ENCODE results near the gene SGSH. TPM values are rescaled to one million over a fixed set of nuclear protein-coding genes. Genes with fewer than 3 reads are reported as not detected.

Gene SGSH
- total RNA-seq, 3 donors from 2014 or later (not counting 1 experiment from before 2014, with no cell fraction given) = 73.4 to 96.5 (median 74.1) TPM

DNA sequence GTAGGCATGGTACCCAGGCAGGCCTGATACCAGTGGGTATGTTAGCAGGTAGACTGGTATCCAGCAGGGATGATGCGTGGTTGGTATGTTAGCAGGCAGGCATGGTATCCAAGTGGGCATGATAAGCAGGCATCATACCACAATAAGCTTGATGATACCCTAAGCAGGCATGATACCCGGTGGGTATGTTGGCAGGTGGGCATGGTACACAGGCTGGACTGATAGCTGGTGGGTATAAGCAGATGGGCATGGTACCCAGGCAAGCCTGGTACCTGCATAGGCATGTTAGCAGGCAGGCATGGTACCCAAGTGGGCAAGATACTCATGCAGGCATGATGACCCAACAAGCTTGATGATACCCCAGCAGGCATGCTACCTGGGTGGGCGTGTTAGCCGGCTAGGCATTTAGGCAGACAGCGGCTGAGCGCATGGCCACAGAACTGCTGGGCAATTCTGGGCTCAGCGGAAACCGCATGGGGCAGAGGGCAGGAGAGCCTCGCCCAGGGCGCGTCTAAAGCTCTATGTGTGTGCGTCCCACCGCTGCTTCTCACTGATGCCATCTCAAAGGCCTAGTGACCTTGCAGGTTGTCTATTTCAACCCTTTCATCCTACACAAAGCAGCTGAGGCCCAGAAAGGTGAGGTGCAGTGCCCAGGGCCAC lies 2.3 kb downstream of the SGSH start:
- Histone ChIP-seq H3K4me3 (ENCODE audit: low read length) (no peak overlapping the region), H3K27me3 (ENCODE audit: control insufficient read depth, insufficient read depth, low read length) (no peaks in the 10 kb centered on the region), H3K27ac (ENCODE audit: low read length) (no peak overlapping the region), H3K36me3 (ENCODE audit: control insufficient read depth, insufficient read depth, low read length) (peaks cover 33% of the 10 kb centered on the region), H3K4me1 (ENCODE audit: control insufficient read depth, insufficient read depth, low read length) (peaks cover 52% of the 10 kb centered on the region), H3K9me3 (ENCODE audit: control insufficient read depth, insufficient read depth, low read length) (no peaks in the 10 kb centered on the region)
- H3K27ac Mint-ChIP-seq = peak overlapping the region in 1 of 2 donors; percentile 95
- intact Hi-C loops (cut with micrococcal nuclease) = loop anchor here (2.0 kb wide), 1 partner anchor 47 kb away; no protein-coding TSS in a partner anchor
- TF ChIP-seq, protein P1, sequence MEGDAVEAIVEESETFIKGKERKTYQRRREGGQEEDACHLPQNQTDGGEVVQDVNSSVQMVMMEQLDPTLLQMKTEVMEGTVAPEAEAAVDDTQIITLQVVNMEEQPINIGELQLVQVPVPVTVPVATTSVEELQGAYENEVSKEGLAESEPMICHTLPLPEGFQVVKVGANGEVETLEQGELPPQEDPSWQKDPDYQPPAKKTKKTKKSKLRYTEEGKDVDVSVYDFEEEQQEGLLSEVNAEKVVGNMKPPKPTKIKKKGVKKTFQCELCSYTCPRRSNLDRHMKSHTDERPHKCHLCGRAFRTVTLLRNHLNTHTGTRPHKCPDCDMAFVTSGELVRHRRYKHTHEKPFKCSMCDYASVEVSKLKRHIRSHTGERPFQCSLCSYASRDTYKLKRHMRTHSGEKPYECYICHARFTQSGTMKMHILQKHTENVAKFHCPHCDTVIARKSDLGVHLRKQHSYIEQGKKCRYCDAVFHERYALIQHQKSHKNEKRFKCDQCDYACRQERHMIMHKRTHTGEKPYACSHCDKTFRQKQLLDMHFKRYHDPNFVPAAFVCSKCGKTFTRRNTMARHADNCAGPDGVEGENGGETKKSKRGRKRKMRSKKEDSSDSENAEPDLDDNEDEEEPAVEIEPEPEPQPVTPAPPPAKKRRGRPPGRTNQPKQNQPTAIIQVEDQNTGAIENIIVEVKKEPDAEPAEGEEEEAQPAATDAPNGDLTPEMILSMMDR (IDR thresholded peaks at IDR 0.05) = no peak
- 88% methylated on average over 13 of the region's 13 CpGs for WGBS (ENCODE audit: insufficient coverage)
- no peak for DNase-seq
- H3K9me3 Mint-ChIP-seq = no peaks in the 10 kb centered on the region
- no peaks in the 10 kb centered on the region for H3K36me3 Mint-ChIP-seq
- ATAC-seq = no peak
- no peaks in the 10 kb centered on the region for H3K27me3 Mint-ChIP-seq (ENCODE audit: low read depth in 2 of 2)
- peak overlapping the region; percentile 13 for H3K4me3 Mint-ChIP-seq
- H3K4me1 Mint-ChIP-seq = peaks cover 25 to 33% of the 10 kb centered on the region in 2 donors

DNA sequence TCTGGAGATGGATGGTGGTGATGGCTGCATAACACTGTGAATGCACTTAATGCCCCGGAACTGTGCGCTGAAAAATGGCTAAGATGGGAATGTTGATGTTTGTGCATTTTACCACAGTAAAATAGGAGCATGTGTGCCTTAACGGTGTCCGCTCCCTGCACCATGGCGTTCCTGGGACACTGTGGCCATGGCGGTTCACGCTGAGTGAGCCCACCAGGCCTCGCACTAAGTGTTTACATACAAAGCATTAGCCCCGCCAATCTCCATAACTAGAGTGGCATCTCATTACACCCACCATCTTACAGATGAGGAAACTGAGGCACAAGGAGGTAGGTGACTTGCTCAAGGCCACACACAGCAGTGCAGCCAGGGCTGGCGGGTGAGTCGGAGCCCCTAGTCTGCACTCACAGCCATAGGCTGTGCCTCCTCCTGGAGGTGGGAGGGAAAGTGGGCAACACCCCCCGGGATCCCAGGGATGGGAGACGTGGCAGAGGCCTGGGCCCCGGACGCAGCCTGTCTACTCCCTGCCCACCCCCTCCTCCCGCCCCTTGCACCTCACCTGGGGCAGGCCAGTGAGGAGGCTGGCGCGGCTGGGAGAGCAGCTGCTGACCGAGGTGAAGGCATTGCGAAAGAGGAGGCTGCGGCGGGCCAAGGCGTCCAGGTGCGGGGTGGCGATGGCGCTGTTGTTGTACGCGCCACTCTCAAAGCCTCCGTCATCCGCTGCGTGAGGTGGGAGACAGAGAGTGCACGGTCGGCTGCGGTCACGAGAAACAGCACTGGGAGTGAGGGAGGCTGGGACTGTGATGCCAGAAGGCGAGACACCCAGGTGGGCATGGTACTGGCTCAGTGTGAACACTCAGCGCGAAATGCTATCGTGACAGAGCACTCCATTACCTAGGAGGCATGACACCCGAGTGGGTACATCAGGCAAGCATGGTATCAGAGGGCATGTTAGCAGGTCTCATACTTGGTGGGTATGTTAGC lies 3.4 kb downstream of the SGSH start:
- no peak for ATAC-seq
- Mint-ChIP-seq H3K36me3 (no peaks in the 10 kb centered on the region), H3K4me1 (peaks cover 25 to 33% of the 10 kb centered on the region in 2 donors), H3K27ac (peak overlapping the region in 1 of 2 donors; percentile 95), H3K27me3 (ENCODE audit: low read depth in 2 of 2) (no peaks in the 10 kb centered on the region), H3K9me3 (no peaks in the 10 kb centered on the region), H3K4me3 (no peak overlapping the region)
- Histone ChIP-seq H3K27me3 (ENCODE audit: control insufficient read depth, insufficient read depth, low read length) (no peaks in the 10 kb centered on the region), H3K9me3 (ENCODE audit: control insufficient read depth, insufficient read depth, low read length) (no peaks in the 10 kb centered on the region), H3K4me1 (ENCODE audit: control insufficient read depth, insufficient read depth, low read length) (peaks cover 52% of the 10 kb centered on the region), H3K36me3 (ENCODE audit: control insufficient read depth, insufficient read depth, low read length) (peaks cover 42% of the 10 kb centered on the region), H3K27ac (ENCODE audit: low read length) (no peak overlapping the region), H3K4me3 (ENCODE audit: low read length) (no peak overlapping the region)
- TF ChIP-seq, protein P1 (IDR thresholded peaks at IDR 0.05) = no peak
- intact Hi-C loops (cut with micrococcal nuclease) = no loop called here
- DNase-seq = no peak
- 98% methylated on average over 40 of the region's 40 CpGs for WGBS (ENCODE audit: insufficient coverage)

DNA sequence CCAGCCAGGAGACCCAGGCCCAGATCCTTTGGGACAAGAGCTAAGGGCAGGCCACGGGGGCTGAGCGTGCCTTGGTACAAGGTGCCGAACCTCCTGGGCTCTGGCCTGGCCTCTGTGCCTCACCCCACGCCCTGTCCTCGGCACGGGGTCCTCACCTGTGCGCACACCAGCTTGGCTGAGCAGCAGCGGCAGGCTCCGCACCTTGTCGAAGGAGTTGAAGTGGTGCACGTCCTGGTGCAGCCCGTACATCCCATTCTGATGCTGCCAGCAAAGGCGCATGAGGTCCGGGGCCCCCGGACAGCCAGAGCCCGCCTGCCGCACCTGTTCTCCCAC lies 5.3 kb downstream of the SGSH start:
- Mint-ChIP-seq H3K4me3 (no peak overlapping the region), H3K27me3 (ENCODE audit: low read depth in 2 of 2) (no peaks in the 10 kb centered on the region), H3K9me3 (no peaks in the 10 kb centered on the region), H3K36me3 (no peaks in the 10 kb centered on the region), H3K27ac (no peak overlapping the region), H3K4me1 (peaks cover 20 to 23% of the 10 kb centered on the region in 2 donors)
- Histone ChIP-seq H3K9me3 (ENCODE audit: control insufficient read depth, insufficient read depth, low read length) (no peaks in the 10 kb centered on the region), H3K27ac (ENCODE audit: low read length) (no peak overlapping the region), H3K4me3 (ENCODE audit: low read length) (no peak overlapping the region), H3K4me1 (ENCODE audit: control insufficient read depth, insufficient read depth, low read length) (peaks cover 42% of the 10 kb centered on the region), H3K27me3 (ENCODE audit: control insufficient read depth, insufficient read depth, low read length) (no peaks in the 10 kb centered on the region), H3K36me3 (ENCODE audit: control insufficient read depth, insufficient read depth, low read length) (peaks cover 61% of the 10 kb centered on the region)
- WGBS (ENCODE audit: insufficient coverage) = 93% methylated on average over 17 of the region's 17 CpGs
- intact Hi-C loops (cut with micrococcal nuclease) = no loop called here
- ATAC-seq = no peak
- DNase-seq = no peak
- TF ChIP-seq, protein P1 (IDR thresholded peaks at IDR 0.05) = no peak

Data from natural killer cell (primary cell).